Effector memory CD4-positive, alpha-beta T cell (primary cell): ENCODE results near the gene KPNA6.
"Not testable (repeated sequence)": the region's sequence is repeated elsewhere in the genome, so short reads cannot be mapped to it uniquely, and the experiment has no call there.

Experiments used
- DNase-seq, 3 donors: peaks; one replicate each; pipeline ENCODE4 v3.0.0-alpha.2; 2020
- H3K27ac ChIP-seq: 2 replicates; pipeline ENCODE4 v1.7.0; 2013; ENCODE audit warnings: mild to moderate bottlenecking, low read length, moderate library complexity; ENCODE audit not compliant: insufficient read depth, poor library complexity, severe bottlenecking
- H3K27me3 ChIP-seq: replicated peaks from 2 replicates; pipeline ENCODE4 v1.7.0; 2013; ENCODE audit warnings: mild to moderate bottlenecking, low read length; ENCODE audit not compliant: insufficient read depth, control insufficient read depth, poor library complexity, severe bottlenecking
- H3K36me3 ChIP-seq: 2 replicates; pipeline ENCODE4 v1.7.0; 2013; ENCODE audit warnings: mild to moderate bottlenecking, low read length, moderate library complexity; ENCODE audit not compliant: control insufficient read depth, insufficient read depth
- H3K4me1 ChIP-seq: 2 replicates; pipeline ENCODE4 v1.7.0; 2013; ENCODE audit warnings: low read length, mild to moderate bottlenecking; ENCODE audit not compliant: control insufficient read depth, insufficient read depth, poor library complexity, severe bottlenecking
- H3K4me3 ChIP-seq: 2 replicates; pipeline ENCODE4 v1.7.0; 2013; ENCODE audit warnings: low read length, low read depth, mild to moderate bottlenecking; ENCODE audit not compliant: insufficient read depth, poor library complexity, severe bottlenecking
- H3K9me3 ChIP-seq: 2 replicates; pipeline ENCODE4 v1.7.0; 2013; ENCODE audit warnings: mild to moderate bottlenecking, low read length, moderate library complexity; ENCODE audit not compliant: control insufficient read depth

Gene KPNA6

DNA sequence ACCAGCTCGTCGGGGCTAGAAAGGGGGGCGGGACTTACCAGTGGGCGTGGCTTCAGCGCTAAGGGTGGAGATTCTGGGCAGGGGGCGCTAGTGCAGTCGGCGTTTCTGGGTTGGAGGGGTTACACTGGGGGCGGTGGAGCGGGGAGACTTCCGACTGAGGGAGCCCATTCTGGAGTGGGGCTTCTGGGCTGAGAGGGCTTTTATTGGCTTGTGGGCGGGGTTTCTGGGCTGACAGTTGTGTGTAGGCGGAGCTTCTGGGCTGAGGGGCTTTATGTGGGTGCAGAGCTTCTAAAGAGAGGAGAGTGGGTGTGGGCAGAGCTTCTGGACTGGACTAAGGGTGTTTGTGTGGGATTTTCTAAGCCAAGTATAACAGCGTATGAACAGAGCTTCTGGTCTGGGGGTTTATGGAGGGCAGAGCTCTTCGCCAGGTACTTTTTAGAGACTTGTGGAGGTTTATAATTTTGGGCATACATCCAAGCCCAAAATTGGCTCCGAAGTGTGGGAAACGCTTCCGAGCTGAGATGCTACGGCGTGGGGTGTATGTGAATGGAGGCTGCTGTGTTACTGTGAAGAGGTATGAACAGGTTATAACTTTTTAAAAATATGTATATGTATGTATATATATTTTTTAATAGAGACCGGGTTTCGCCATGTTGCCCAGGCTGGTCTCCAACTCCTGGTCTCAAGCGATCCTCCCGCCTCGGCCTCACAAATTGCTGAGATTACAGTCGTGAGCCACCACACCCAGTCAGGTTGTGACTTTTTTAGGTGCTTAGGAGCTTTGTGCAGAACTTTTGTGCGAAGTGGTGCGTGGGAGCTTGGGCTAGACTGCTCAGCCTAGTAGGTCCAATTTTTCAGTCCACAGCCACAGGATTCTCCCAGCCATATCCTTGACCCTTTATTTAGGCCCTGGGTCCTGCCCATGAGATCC is 34.3 kb upstream of the KPNA6 start:
- Histone ChIP-seq H3K36me3 (peaks cover 29% of the 10 kb centered on the region), H3K9me3 (no peaks in the 10 kb centered on the region), H3K27ac (peak overlapping the region; percentile 78), H3K4me1 (peaks cover 19% of the 10 kb centered on the region), H3K27me3 (no peaks in the 10 kb centered on the region), H3K4me3 (peak overlapping the region; percentile 78)
- DNase-seq, result no peak

- no peaks in the 10 kb centered on the region for H3K27me3 ChIP-seq
- DNase-seq, result no peak
- peaks cover 29% of the 10 kb centered on the region for H3K36me3 ChIP-seq
- peaks cover 19% of the 10 kb centered on the region for H3K4me1 ChIP-seq
- H3K4me3 ChIP-seq, result no peak overlapping the region
- H3K9me3 ChIP-seq, result no peaks in the 10 kb centered on the region
- H3K27ac ChIP-seq, result no peak overlapping the region
These were observed 33.0 kb upstream of the KPNA6 start for GRCh38 chr1:32074841-32075240.

- Histone ChIP-seq H3K36me3 (peaks cover 29% of the 10 kb centered on the region), H3K4me1 (peaks cover 10% of the 10 kb centered on the region), H3K27me3 (no peaks in the 10 kb centered on the region), H3K27ac (no peak overlapping the region), H3K9me3 (no peaks in the 10 kb centered on the region), H3K4me3 (no peak overlapping the region)
- DNase-seq, result no peak
These were observed 30.4 kb upstream of the KPNA6 start for GRCh38 chr1:32077451-32077850.

DNA sequence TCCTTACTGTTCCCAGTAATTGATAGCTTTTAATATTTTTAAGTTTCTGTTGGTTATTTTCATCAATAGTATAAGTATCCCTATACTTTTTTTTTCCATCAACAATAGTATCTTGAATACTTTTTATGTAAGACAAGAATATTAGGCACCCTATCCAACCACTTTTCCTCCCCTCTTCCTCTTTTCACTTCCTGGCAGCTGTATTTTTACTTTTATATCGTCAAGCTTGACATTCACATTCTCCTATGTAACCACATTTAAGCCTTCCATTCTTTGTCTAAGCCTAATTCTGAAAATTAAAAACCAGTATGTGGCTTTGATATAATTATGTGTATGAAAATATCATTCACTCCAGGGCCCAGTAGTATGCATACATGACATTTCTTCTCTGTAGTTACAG is 25.8 kb upstream of the KPNA6 start:
- no peak overlapping the region for H3K27ac ChIP-seq
- DNase-seq, result no peak
- no peak overlapping the region for H3K4me3 ChIP-seq

GRCh38 chr1:32086381-32086780 is 21.5 kb upstream of the KPNA6 start:
- not testable (repeated sequence) for H3K27ac ChIP-seq, DNase-seq, H3K9me3 ChIP-seq, H3K4me3 ChIP-seq, H3K27me3 ChIP-seq, H3K4me1 ChIP-seq
- H3K36me3 ChIP-seq, result peaks cover 16% of the 10 kb centered on the region

More for the DNA sequence above, 25.8 kb upstream of the KPNA6 start:
- H3K36me3 ChIP-seq, result peaks cover 24% of the 10 kb centered on the region
- H3K4me1 ChIP-seq, result no peaks in the 10 kb centered on the region
- H3K9me3 ChIP-seq, result no peaks in the 10 kb centered on the region
- H3K27me3 ChIP-seq, result no peaks in the 10 kb centered on the region

GRCh38 chr1:32091176-32091575 is 16.7 kb upstream of the KPNA6 start:
- Histone ChIP-seq H3K4me1 (no peaks in the 10 kb centered on the region), H3K36me3 (peaks cover 46% of the 10 kb centered on the region), H3K27ac (no peak overlapping the region), H3K9me3 (no peaks in the 10 kb centered on the region), H3K27me3 (no peaks in the 10 kb centered on the region), H3K4me3 (no peak overlapping the region)
- DNase-seq, result no peak

- Histone ChIP-seq H3K4me3 (no peak overlapping the region), H3K9me3 (no peaks in the 10 kb centered on the region), H3K36me3 (peaks cover 42% of the 10 kb centered on the region)
These were observed 16.3 kb upstream of the KPNA6 start for GRCh38 chr1:32091591-32091990.

DNA sequence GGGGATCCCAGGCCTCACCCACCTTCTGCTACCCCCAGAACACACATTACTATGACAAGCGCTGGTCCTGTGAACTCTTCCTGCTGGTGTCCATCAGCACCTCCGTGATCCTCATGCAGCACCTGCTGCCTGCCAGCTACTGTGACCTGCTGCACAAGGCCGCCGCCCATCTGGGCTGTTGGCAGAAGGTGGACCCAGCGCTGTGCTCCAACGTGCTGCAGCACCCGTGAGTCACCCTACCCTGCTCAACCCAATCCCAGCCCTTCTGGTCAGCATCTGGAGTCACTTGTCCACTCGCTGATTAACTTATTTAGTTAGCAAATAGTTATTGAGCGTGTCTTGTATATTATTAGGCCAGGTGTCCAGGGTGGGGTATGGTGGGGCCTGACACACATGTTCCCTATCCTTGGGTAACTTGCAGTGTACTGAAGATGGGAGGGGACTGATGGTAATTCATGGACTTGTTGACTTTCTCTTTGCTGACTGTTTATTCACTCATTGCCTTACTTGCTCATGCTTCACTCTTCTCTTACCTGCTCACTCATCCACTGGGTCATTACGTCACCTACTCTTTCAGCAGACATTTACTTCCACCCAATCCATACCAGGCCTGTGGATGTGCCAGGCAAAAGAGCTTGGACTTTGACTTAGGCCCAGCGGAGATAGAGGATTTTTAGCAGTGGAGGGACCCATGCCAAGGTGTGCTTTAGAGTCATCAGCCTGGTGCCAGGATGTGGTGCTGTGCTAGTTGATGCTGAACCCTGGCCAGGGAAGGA is 12.9 kb upstream of the KPNA6 start:
- Histone ChIP-seq H3K36me3 (peaks cover 48% of the 10 kb centered on the region), H3K27me3 (no peaks in the 10 kb centered on the region), H3K9me3 (no peaks in the 10 kb centered on the region), H3K4me1 (no peaks in the 10 kb centered on the region), H3K4me3 (no peak overlapping the region), H3K27ac (no peak overlapping the region)
- no peak for DNase-seq

More at GRCh38 chr1:32091591-32091990, 16.3 kb upstream of the KPNA6 start:
- Histone ChIP-seq H3K4me1 (no peaks in the 10 kb centered on the region), H3K27me3 (no peaks in the 10 kb centered on the region), H3K27ac (no peak overlapping the region)
- no peak for DNase-seq

- Histone ChIP-seq H3K27ac (no peak overlapping the region), H3K27me3 (no peaks in the 10 kb centered on the region), H3K36me3 (peaks cover 37% of the 10 kb centered on the region), H3K9me3 (no peaks in the 10 kb centered on the region), H3K4me3 (no peak overlapping the region), H3K4me1 (no peaks in the 10 kb centered on the region)
- no peak for DNase-seq
These were observed 8.4 kb upstream of the KPNA6 start for GRCh38 chr1:32099426-32099825.

- H3K36me3 ChIP-seq, result peaks cover 29% of the 10 kb centered on the region
- no peak overlapping the region for H3K4me3 ChIP-seq
- H3K27me3 ChIP-seq, result no peaks in the 10 kb centered on the region
- H3K4me1 ChIP-seq, result no peaks in the 10 kb centered on the region
- DNase-seq, result no peak
- H3K9me3 ChIP-seq, result no peaks in the 10 kb centered on the region
- H3K27ac ChIP-seq, result no peak overlapping the region
These were observed 7.5 kb upstream of the KPNA6 start for GRCh38 chr1:32100359-32100758.
